GM06990 (cell line): ENCODE data around the gene TDRD12.

Source experiments
- DNase-seq: peaks from one replicate; pipeline ENCODE4 v3.0.0-alpha.2; 2011; ENCODE audit not compliant: insufficient read length; ENCODE audit errors: extremely low read depth
- H3K27me3 ChIP-seq: replicated peaks from 2 replicates; pipeline ENCODE4 v1.6.0; 2011; ENCODE audit warnings: low read length; ENCODE audit not compliant: control insufficient read depth, insufficient read depth
- H3K36me3 ChIP-seq: 2 replicates; pipeline ENCODE4 v1.5.1; 2011; ENCODE audit warnings: low read length; ENCODE audit not compliant: control insufficient read depth, insufficient read depth
- H3K4me3 ChIP-seq: replicated peaks from 2 replicates; pipeline ENCODE4 v1.5.1; 2011; ENCODE audit warnings: low read depth, mild to moderate bottlenecking, control low read depth, low read length
- TF ChIP-seq, protein P1 (sequence below): IDR thresholded peaks from 2 replicates; pipeline ENCODE4 v1.5.1; 2011; ENCODE audit warnings: low read length, control low read depth, mild to moderate bottlenecking, inconsistent platforms; ENCODE audit not compliant: insufficient read depth, poor library complexity, severe bottlenecking

The TDRD12 gene

DNA sequence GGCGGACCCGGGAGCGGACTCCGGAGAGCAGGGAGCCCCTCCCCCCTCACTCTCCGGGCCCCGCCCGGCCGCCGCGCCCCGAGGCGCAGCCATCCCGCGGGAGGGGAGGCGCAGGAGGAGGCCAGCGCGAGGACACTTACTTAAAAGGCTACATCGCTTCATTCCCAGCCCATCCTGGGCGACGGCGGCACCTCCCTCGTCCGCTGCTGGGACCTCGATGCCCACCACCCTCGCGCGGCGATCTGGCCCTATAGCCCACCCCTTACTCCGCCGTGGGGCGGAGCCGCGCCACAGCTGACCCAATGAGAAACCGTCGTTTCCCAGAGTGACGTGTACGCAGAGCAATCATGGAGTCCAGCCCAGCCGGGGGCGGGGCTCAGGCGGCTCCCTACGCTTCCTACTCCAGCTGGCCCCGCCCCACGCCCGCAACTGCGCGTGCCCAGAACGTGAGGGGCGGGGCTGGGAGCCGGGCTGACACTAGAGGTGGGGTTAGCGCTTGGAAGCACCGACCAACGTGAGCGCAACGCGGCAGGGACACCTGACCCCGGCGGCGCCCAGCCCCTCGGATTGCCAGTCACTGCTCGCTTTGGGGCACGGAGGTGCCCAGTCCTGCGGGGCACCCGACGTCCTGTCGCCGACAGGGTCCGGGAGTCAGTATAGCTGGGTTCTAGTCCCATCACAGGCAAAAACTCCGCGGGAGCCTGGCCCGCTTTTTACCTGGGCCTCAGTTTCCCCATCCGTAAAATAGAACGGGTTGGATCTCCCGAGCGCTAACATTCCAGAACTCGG is 44.4 kb upstream of the TDRD12 start, which contains the start of gene ANKRD27:
ANKRD27 (minus strand) TSS at position 250 of the 789 bp plus-strand sequence. CDS start 16,165 bp downstream, outside the sequence.
- H3K27me3 ChIP-seq: no peaks in the 10 kb centered on the region; the same call in 1 of the 2 replicates
- TF ChIP-seq, protein P1, sequence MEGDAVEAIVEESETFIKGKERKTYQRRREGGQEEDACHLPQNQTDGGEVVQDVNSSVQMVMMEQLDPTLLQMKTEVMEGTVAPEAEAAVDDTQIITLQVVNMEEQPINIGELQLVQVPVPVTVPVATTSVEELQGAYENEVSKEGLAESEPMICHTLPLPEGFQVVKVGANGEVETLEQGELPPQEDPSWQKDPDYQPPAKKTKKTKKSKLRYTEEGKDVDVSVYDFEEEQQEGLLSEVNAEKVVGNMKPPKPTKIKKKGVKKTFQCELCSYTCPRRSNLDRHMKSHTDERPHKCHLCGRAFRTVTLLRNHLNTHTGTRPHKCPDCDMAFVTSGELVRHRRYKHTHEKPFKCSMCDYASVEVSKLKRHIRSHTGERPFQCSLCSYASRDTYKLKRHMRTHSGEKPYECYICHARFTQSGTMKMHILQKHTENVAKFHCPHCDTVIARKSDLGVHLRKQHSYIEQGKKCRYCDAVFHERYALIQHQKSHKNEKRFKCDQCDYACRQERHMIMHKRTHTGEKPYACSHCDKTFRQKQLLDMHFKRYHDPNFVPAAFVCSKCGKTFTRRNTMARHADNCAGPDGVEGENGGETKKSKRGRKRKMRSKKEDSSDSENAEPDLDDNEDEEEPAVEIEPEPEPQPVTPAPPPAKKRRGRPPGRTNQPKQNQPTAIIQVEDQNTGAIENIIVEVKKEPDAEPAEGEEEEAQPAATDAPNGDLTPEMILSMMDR: no peak
- DNase-seq: peak; percentile 98

DNA sequence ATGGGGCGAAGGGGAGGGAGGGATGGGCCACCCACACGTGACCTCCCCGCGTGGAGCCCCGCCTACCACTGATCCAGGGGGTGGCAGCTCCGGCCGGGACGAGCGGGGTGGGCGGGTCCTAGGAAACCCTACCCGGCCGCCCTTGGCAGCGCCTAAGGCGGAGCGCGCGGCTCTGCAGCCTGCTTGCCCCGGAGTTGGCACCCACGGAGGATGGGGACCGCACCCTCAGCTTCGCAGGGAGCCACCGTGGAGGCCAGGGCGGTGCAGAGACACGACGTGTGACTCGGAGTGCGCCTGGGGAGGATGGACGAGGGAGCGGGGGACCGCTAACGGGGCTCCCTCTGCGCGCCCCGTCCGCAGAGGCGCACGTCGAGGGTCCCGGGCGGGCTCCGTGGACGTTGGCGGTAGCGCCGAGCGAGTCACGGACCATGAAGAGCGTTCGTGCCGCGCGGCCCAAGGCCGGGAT is 43.8 kb upstream of the TDRD12 start, which contains the start of gene RGS9BP:
RGS9BP (plus strand) TSS at position 129 of the 466 bp plus-strand sequence. CDS start 416 bp downstream, outside the sequence.
- Histone ChIP-seq H3K36me3 (peaks cover 2% of the 10 kb centered on the region; the same call in 1 of the 2 replicates), H3K27me3 (no peaks in the 10 kb centered on the region; the same call in 1 of the 2 replicates), H3K4me3 (peak within 1 kb of the TSS; percentile 95)
- TF ChIP-seq, protein P1: no peak
- DNase-seq: peak; percentile 61

More for the DNA sequence above, 44.4 kb upstream of the TDRD12 start, which contains the start of gene ANKRD27:
- Histone ChIP-seq H3K4me3 (peak within 1 kb of the TSS; percentile 95), H3K36me3 (peaks cover 2% of the 10 kb centered on the region; the same call in 1 of the 2 replicates)

DNA sequence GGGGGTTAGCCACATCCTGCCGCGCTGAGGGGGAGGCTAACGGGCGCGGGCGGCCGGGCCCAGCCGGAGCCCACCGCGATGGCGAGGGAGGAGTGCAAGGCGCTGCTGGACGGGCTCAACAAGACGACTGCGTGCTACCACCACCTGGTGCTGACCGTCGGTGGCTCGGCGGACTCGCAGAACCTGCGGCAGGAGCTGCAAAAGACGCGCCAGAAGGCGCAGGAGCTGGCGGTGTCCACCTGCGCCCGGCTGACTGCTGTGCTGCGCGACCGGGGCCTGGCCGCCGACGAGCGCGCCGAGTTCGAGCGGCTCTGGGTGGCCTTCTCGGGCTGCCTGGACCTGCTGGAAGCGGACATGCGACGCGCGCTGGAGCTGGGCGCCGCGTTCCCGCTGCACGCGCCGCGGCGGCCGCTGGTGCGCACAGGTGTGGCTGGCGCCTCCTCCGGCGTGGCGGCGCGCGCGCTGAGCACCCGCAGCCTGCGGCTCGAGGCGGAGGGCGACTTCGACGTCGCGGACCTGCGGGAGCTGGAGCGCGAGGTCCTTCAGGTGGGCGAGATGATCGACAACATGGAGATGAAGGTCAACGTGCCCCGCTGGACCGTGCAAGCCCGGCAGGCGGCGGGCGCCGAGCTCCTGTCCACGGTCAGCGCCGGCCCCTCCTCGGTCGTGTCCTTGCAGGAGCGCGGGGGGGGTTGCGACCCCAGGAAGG is 43.2 kb upstream of the TDRD12 start:
- H3K36me3 ChIP-seq: peaks cover 2% of the 10 kb centered on the region; the same call in 1 of the 2 replicates
- H3K27me3 ChIP-seq: no peaks in the 10 kb centered on the region; the same call in 1 of the 2 replicates
- peak; percentile 57 for DNase-seq
- TF ChIP-seq, protein P1: no peak
- H3K4me3 ChIP-seq: peak overlapping the region; percentile 95

DNA sequence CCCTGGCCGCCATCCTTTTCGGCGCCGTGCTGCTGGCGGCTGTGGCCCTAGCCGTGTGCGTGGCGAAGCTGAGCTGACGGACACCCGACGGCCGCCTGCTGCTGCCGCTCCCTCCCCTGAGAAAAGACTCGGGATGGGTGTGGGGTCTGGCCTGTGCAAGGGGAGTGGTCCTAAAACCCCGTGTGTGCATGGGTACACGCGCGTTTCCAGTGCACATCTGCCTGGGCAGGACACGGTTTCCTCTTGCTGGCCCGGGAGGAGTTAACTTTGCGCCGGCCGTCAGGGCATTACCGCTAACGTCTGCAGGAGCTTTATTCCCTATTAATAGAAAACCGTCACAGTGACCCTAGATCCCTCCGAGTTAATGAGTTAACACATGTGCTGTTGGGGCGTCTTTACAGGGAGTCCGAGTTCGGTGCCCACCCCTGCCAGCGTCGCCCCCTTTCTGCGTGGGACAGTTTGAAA is 42.6 kb upstream of the TDRD12 start:
- Histone ChIP-seq H3K27me3 (no peaks in the 10 kb centered on the region; the same call in 1 of the 2 replicates), H3K36me3 (peaks cover 2% of the 10 kb centered on the region; the same call in 1 of the 2 replicates), H3K4me3 (no peak overlapping the region)
- no peak for DNase-seq
- TF ChIP-seq, protein P1: no peak

DNA sequence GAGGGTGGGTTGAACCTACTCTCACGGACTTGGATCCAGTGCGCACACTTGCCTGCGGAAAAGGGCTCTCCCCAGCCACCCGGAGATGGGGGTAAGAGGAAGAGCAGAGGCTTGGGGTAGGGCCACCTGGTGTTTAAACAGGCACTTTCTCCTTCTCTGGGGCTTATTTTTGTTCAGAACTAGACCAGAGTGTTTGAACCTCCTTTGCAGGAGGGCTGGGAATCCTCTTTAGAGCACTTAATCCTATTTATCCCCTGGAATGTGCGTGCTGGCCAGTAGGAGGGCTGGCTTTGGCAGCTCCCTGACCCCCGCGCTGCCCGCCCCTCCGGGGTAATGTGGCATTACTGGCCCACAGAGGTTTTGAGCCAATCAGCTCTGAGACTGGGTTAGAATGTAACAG is 41.9 kb upstream of the TDRD12 start:
- Histone ChIP-seq H3K27me3 (no peaks in the 10 kb centered on the region; the same call in 1 of the 2 replicates), H3K36me3 (no peaks in the 10 kb centered on the region), H3K4me3 (no peak overlapping the region)
- DNase-seq: no peak
- TF ChIP-seq, protein P1: no peak
